ENCODE results near the gene SNRNP70.
"Not testable (repeated sequence)": the region's sequence is repeated elsewhere in the genome, so short reads cannot be mapped to it uniquely, and the experiment has no call there.

Gene SNRNP70

GRCh38 chr19:49085020-49085867 is at the start of gene SNRNP70:
Gene SNRNP70, plus strand, starts transcription at chr19:49085451. Its CDS starts 964 bp downstream, at chr19:49086415.
- peak; percentile 99 for DNase-seq

GRCh38 chr19:49036815-49037214 is 48.4 kb upstream of the SNRNP70 start, which contains the start of gene CGB1:
Gene CGB1, minus strand, starts transcription at chr19:49036895. Its CDS starts 184 bp downstream, at chr19:49036711.
- peak; percentile 82 for DNase-seq

GRCh38 chr19:49038111-49038510 is 47.1 kb upstream of the SNRNP70 start:
- not testable (repeated sequence) for DNase-seq

- DNase-seq, result not testable (repeated sequence)
Measured at GRCh38 chr19:49038557-49039276, 46.5 kb upstream of the SNRNP70 start.

GRCh38 chr19:49039736-49040135 is 45.5 kb upstream of the SNRNP70 start:
- DNase-seq, result not testable (repeated sequence)

- no peak for DNase-seq
Measured at GRCh38 chr19:49042177-49042576, 43.1 kb upstream of the SNRNP70 start.

GRCh38 chr19:49042666-49043065 is 42.6 kb upstream of the SNRNP70 start:
- not testable (repeated sequence) for DNase-seq

GRCh38 chr19:49043548-49043947 is 41.7 kb upstream of the SNRNP70 start, which contains the start of gene CGB5:
Gene CGB5, plus strand, starts transcription at chr19:49043848. Its CDS starts 362 bp downstream, at chr19:49044210.
- DNase-seq, result not testable (repeated sequence)

- not testable (repeated sequence) for DNase-seq
Measured at GRCh38 chr19:49049011-49049410, 36.2 kb upstream of the SNRNP70 start, which contains the start of gene CGB8. Gene CGB8, minus strand, starts transcription at chr19:49049111. Its CDS starts 372 bp downstream, at chr19:49048739.

- not testable (repeated sequence) for DNase-seq
Measured at GRCh38 chr19:49049834-49050233, 35.4 kb upstream of the SNRNP70 start.

- not testable (repeated sequence) for DNase-seq
Measured at GRCh38 chr19:49050376-49051033, 34.7 kb upstream of the SNRNP70 start.

GRCh38 chr19:49056101-49056901 is 28.9 kb upstream of the SNRNP70 start:
- peak; percentile 53 for DNase-seq

GRCh38 chr19:49056902-49057596 is 28.2 kb upstream of the SNRNP70 start:
- not testable (repeated sequence) for DNase-seq

GRCh38 chr19:49057636-49058234 is 27.5 kb upstream of the SNRNP70 start, which contains the start of gene CGB7:
Gene CGB7, minus strand, starts transcription at chr19:49057749. Its CDS starts 2,374 bp downstream, at chr19:49055375.
- DNase-seq, result peak; percentile 60

- DNase-seq, result peak; percentile 67
Measured at GRCh38 chr19:49058562-49058961, 26.7 kb upstream of the SNRNP70 start.

GRCh38 chr19:49059053-49059452 is 26.2 kb upstream of the SNRNP70 start:
- no peak for DNase-seq

- no peak for DNase-seq
Measured at GRCh38 chr19:49061000-49061399, 24.3 kb upstream of the SNRNP70 start.

- no peak for DNase-seq
Measured at GRCh38 chr19:49061445-49061844, 23.8 kb upstream of the SNRNP70 start.

GRCh38 chr19:49064029-49064629 is 21.1 kb upstream of the SNRNP70 start:
- DNase-seq, result no peak
